Loucy (cell line): ENCODE measurements around the gene ATP7B.

ENCODE experiments used
- H2AFZ ChIP-seq: fragments of 200-600 bp; sonication (generic); 2 replicates; pipeline ENCODE4 v1.6.0; 2016; ENCODE audit warnings: antibody characterized with exemption, mild to moderate bottlenecking, low read length, moderate library complexity
- H3F3A ChIP-seq: fragments of 200-600 bp; 2 replicates; pipeline ENCODE4 v1.6.0; 2016; ENCODE audit warnings: antibody characterized with exemption, low read depth, mild to moderate bottlenecking
- H3K27me3 ChIP-seq: fragments of 200-600 bp; sonication (generic); 2 replicates; pipeline ENCODE4 v1.6.1; 2014; ENCODE audit warnings: low read length, mild to moderate bottlenecking; ENCODE audit not compliant: insufficient read depth, poor library complexity, severe bottlenecking
- H3K36me3 ChIP-seq: fragments of 200-600 bp; sonication (generic); 2 replicates; pipeline ENCODE4 v1.6.1; 2016; ENCODE audit warnings: low read length; ENCODE audit not compliant: insufficient read depth
- H3K4me1 ChIP-seq: fragments of 200-600 bp; sonication (generic); 2 replicates; pipeline ENCODE4 v1.5.1; 2014; ENCODE audit warnings: low read length, mild to moderate bottlenecking; ENCODE audit not compliant: insufficient read depth, poor library complexity, severe bottlenecking
- H3K4me2 ChIP-seq: fragments of 200-600 bp; sonication (generic); 2 replicates; pipeline ENCODE4 v1.6.0; 2014; ENCODE audit warnings: antibody characterized with exemption, low read length, low read depth, mild to moderate bottlenecking; ENCODE audit not compliant: poor library complexity, severe bottlenecking
- H3K4me3 ChIP-seq: fragments of 200-600 bp; sonication (generic); 2 replicates; pipeline ENCODE4 v1.5.1; 2014; ENCODE audit warnings: low read length, mild to moderate bottlenecking, mixed read lengths; ENCODE audit not compliant: poor library complexity, severe bottlenecking
- H3K79me2 ChIP-seq: fragments of 200-600 bp; sonication (generic); 2 replicates; pipeline ENCODE4 v1.6.1; 2014; ENCODE audit warnings: low read length; ENCODE audit not compliant: insufficient read depth
- H3K9ac ChIP-seq: fragments of 200-600 bp; sonication (generic); 2 replicates; pipeline ENCODE4 v1.6.0; 2014; ENCODE audit warnings: mild to moderate bottlenecking, low read depth, low read length, moderate library complexity; ENCODE audit not compliant: poor library complexity, severe bottlenecking
- H3K9me2 ChIP-seq: fragments of 200-600 bp; sonication (generic); replicated peaks from 2 replicates; pipeline ENCODE4 v1.6.1; 2016; ENCODE audit warnings: low read depth, low read length, mixed read lengths
- H3K9me3 ChIP-seq: fragments of 200-600 bp; sonication (generic); 2 replicates; pipeline ENCODE4 v1.6.1; 2014; ENCODE audit warnings: mild to moderate bottlenecking, antibody characterized with exemption, low read length, low read depth; ENCODE audit not compliant: insufficient read depth
- H4K20me1 ChIP-seq: fragments of 200-600 bp; sonication (generic); 2 replicates; pipeline ENCODE4 v1.6.0; 2014; ENCODE audit warnings: antibody characterized with exemption, low read length, mild to moderate bottlenecking; ENCODE audit not compliant: insufficient read depth, poor library complexity, severe bottlenecking
- CTCF ChIP-seq: fragments of 200-600 bp; sonication (generic); conservative IDR thresholded peaks from 2 replicates; pipeline ENCODE4 v1.5.1; 2014; ENCODE audit warnings: mild to moderate bottlenecking, antibody characterized with exemption, low read length
- EZH2phosphoT487 ChIP-seq: fragments of 200-600 bp; IDR thresholded peaks from 2 replicates; pipeline ENCODE4 v1.6.1; 2018; ENCODE audit warnings: antibody characterized with exemption, mild to moderate bottlenecking, moderate library complexity, borderline replicate concordance

ATP7B gene

GRCh38 chr13:51981355-51981754 lies 29.9 kb downstream of the ATP7B start:
- H3K4me2 ChIP-seq, result no peak overlapping the region
- no peaks in the 10 kb centered on the region for H3K79me2 ChIP-seq
- H3K4me3 ChIP-seq, result no peak overlapping the region
- no peaks in the 10 kb centered on the region; the same call in 1 of the 2 replicates for H3K36me3 ChIP-seq
- H3K9ac ChIP-seq, result no peak overlapping the region
- no peaks in the 10 kb centered on the region for H3K9me3 ChIP-seq
- H3K27me3 ChIP-seq, result no peaks in the 10 kb centered on the region
- H3F3A ChIP-seq, result no peaks in the 10 kb centered on the region
- no peak for TF ChIP-seq EZH2phosphoT487
- TF ChIP-seq CTCF, result no peak
- no peak overlapping the region for H2AFZ ChIP-seq
- no peaks in the 10 kb centered on the region for H4K20me1 ChIP-seq
- no peaks in the 10 kb centered on the region for H3K4me1 ChIP-seq
- H3K9me2 ChIP-seq, result no peaks in the 10 kb centered on the region

- Histone ChIP-seq H4K20me1 (no peaks in the 10 kb centered on the region), H3K4me1 (no peaks in the 10 kb centered on the region), H2AFZ (no peak overlapping the region), H3K9me3 (no peaks in the 10 kb centered on the region), H3K36me3 (no peaks in the 10 kb centered on the region; the same call in 1 of the 2 replicates), H3K4me2 (no peak overlapping the region), H3K9me2 (no peaks in the 10 kb centered on the region), H3K27me3 (no peaks in the 10 kb centered on the region), H3K79me2 (no peaks in the 10 kb centered on the region), H3F3A (no peaks in the 10 kb centered on the region), H3K4me3 (no peak overlapping the region), H3K9ac (no peak overlapping the region)
- TF ChIP-seq CTCF (no peak), EZH2phosphoT487 (no peak)
These were observed 30.3 kb downstream of the ATP7B start for GRCh38 chr13:51980908-51981307.

GRCh38 chr13:51978796-51979556 lies 32.3 kb downstream of the ATP7B start:
- Histone ChIP-seq H3K79me2 (no peaks in the 10 kb centered on the region), H3K4me2 (no peak overlapping the region), H3K27me3 (no peaks in the 10 kb centered on the region), H3K36me3 (no peaks in the 10 kb centered on the region; the same call in 1 of the 2 replicates), H3K4me1 (no peaks in the 10 kb centered on the region), H3K9me2 (no peaks in the 10 kb centered on the region), H3K9me3 (no peaks in the 10 kb centered on the region), H4K20me1 (no peaks in the 10 kb centered on the region), H3K9ac (no peak overlapping the region), H3K4me3 (no peak overlapping the region), H2AFZ (peak overlapping the region; percentile 57; the same call in 1 of the 2 replicates), H3F3A (no peaks in the 10 kb centered on the region)
- TF ChIP-seq EZH2phosphoT487 (no peak), CTCF (no peak)
